Psoas muscle (tissue), 8 donors: Measurements from ENCODE around the gene PMM1. TPM values are rescaled to one million over a fixed set of nuclear protein-coding genes. Genes with fewer than 3 reads are reported as not detected.

Experiments used
- ATAC-seq, 4 donors: fragments of 200-7000 bp; cut with Tn5 transposase; one replicate each; pipeline ENCODE4 v1.9.1; 2020; ENCODE audit warnings: moderate library complexity in 3 of 4, mild to moderate bottlenecking in 2 of 4
- DNase-seq, 2 donors: peaks; one replicate each; pipeline ENCODE4 v3.0.0-alpha.2; 2020
- H3K27ac ChIP-seq: fragments of 200-600 bp; one replicate; pipeline ENCODE4 v1.8.0; 2022
- H3K27me3 ChIP-seq, 3 donors: fragments of 200-600 bp in 1 of 3; one replicate each; pipeline versions ENCODE4 v1.6.1 to v1.8.0; 2013 to 2022; ENCODE audit warnings: low read length in 2 of 3, mild to moderate bottlenecking in 2 of 3, moderate library complexity in 1 of 3; ENCODE audit not compliant: insufficient read depth in 3 of 3
- H3K36me3 ChIP-seq, 2 donors: fragments of 200-600 bp in 1 of 2; one replicate each; pipeline versions ENCODE4 v1.6.1 to v1.8.0; 2013 to 2022; ENCODE audit warnings: low read depth in 1 of 2, mild to moderate bottlenecking in 1 of 2, moderate library complexity in 1 of 2; ENCODE audit not compliant: insufficient read depth in 1 of 2
- H3K4me1 ChIP-seq: fragments of 200-600 bp; one replicate; pipeline ENCODE4 v1.8.0; 2022
- H3K4me3 ChIP-seq: fragments of 200-600 bp; one replicate; pipeline ENCODE4 v1.8.0; 2022; ENCODE audit warnings: mild to moderate bottlenecking
- H3K9me3 ChIP-seq: fragments of 200-600 bp; one replicate; pipeline ENCODE4 v1.8.0; 2022
- WGBS, 3 donors: extraction: QIAGEN DNeasy Blood & Tissue Kit; methylation state at CpG; one replicate each; pipeline versions ENCODE4 v1.1.6 to v1.1.7; 2013; 5-methylcytosine and 5-hydroxymethylcytosine counted together
- intact Hi-C, 2 donors: fragments of 100-400 bp; cut with DNase I; formaldehyde crosslinking; loops; one replicate each; pipeline versions ENCODE4 v1.11.0 to v1.14.2; 2022
- polyA plus RNA-seq, 3 donors: library from polyadenylated mRNA; stranded (reverse); fragments of 200-250 nt; gene quantifications; one replicate each; pipeline ENCODE4 v1.2.3, GENCODE V29; 2013
- total RNA-seq, 4 donors: library from RNA; stranded (reverse); fragmentation: NEBNext Ultra II Directional in 2 of 4; extraction: Animal tissue kit (Norgen Biotek cat#: 25700) in 2 of 4; gene quantifications; one replicate each; pipeline versions ENCODE4 v1.2.1 to v1.2.4, GENCODE V29; 2021 to 2023
- TF ChIP-seq, protein P1 (sequence below): fragments of 200-600 bp; IDR thresholded peaks from one replicate; pipeline ENCODE4 v1.8.0; 2022; ENCODE audit warnings: antibody characterized with exemption
- donor health status: healthy with polysubstance abuse.
- donor health status: DM: no; HTN: no; CAD: no; lungs with moderate emphysema.
- donor health status: Bipolar disorder and iron deficiency.
- donor health status: healthy.
- donor health status: DM: yes; HTN: yes; CAD: no.
- donor health status: DM: no; HTN: no; CAD: no.
- donor health status: DM: no; HTN: no; CAD: no.
- donor health status: DM: yes; HTN: yes; CAD: no.

The PMM1 gene
- total and polyA plus RNA-seq, 7 donors, result 7.3 to 14.5 (median 10.4) TPM

DNA sequence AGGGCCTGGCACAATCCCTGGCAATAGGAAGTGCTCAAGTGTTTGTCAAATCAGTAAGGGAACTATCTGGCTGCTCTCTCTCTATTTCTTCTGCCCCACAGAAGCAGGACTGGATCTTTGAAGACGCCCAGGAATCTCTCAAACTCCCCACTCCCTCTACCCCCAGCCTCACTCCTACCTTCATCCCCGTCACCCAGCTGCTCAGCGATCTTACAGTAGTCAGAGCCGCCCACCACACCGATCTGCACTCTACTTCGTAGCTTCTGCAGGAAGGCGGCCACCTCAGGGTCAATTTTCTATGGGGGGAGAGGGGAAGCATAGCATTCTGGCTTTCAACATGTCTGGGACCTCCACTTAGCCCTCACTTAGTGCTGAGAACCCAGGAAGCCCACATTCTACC lies 3.7 kb downstream of the PMM1 start:
- Histone ChIP-seq H3K27ac (no peak overlapping the region), H3K4me1 (peaks cover 7% of the 10 kb centered on the region), H3K9me3 (no peaks in the 10 kb centered on the region), H3K27me3 (no peaks in the 10 kb centered on the region), H3K36me3 (peaks cover 0 to 28% of the 10 kb centered on the region in 2 donors), H3K4me3 (no peak overlapping the region)
- intact Hi-C loops, result loop anchor here (5.0 kb wide), 1 partner anchor 39 kb away; no protein-coding TSS in a partner anchor
- ATAC-seq, result no peak
- TF ChIP-seq, protein P1, sequence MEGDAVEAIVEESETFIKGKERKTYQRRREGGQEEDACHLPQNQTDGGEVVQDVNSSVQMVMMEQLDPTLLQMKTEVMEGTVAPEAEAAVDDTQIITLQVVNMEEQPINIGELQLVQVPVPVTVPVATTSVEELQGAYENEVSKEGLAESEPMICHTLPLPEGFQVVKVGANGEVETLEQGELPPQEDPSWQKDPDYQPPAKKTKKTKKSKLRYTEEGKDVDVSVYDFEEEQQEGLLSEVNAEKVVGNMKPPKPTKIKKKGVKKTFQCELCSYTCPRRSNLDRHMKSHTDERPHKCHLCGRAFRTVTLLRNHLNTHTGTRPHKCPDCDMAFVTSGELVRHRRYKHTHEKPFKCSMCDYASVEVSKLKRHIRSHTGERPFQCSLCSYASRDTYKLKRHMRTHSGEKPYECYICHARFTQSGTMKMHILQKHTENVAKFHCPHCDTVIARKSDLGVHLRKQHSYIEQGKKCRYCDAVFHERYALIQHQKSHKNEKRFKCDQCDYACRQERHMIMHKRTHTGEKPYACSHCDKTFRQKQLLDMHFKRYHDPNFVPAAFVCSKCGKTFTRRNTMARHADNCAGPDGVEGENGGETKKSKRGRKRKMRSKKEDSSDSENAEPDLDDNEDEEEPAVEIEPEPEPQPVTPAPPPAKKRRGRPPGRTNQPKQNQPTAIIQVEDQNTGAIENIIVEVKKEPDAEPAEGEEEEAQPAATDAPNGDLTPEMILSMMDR, result no peak
- DNase-seq, result no peak
- 95 to 99% (median 97%) methylated on average over 7 of the region's 7 CpGs for WGBS, 3 donors

DNA sequence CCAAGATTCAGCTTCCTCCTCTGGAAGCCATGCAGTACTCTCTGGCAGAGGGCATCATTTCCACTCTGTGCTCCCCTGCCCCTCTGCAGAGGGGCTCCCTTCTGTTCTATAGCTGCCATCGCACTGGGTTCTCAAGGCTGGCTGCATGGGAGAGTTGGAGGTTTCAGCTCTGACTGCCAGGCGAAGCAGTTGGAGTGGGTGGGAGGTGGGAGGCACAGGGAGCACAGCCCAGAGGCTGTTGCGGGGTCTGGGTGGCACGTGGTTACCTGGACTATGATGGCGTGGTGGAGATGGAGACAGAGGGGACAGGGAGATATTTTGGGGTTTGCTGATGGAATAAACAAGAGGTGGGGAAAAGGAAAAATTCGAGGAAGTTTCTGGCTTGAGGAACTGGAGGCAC lies 4.8 kb downstream of the PMM1 start:
- Histone ChIP-seq H3K4me3 (no peak overlapping the region), H3K36me3 (peaks cover 0 to 28% of the 10 kb centered on the region in 2 donors), H3K27me3 (no peaks in the 10 kb centered on the region), H3K27ac (no peak overlapping the region), H3K4me1 (peaks cover 7% of the 10 kb centered on the region), H3K9me3 (no peaks in the 10 kb centered on the region)
- no peak for ATAC-seq
- TF ChIP-seq, protein P1, result no peak
- intact Hi-C loops, result loop anchor here (5.0 kb wide), 1 partner anchor 38 kb away; no protein-coding TSS in a partner anchor
- DNase-seq, result no peak
- 90 to 95% (median 92%) methylated on average over 6 of the region's 6 CpGs for WGBS, 3 donors

DNA sequence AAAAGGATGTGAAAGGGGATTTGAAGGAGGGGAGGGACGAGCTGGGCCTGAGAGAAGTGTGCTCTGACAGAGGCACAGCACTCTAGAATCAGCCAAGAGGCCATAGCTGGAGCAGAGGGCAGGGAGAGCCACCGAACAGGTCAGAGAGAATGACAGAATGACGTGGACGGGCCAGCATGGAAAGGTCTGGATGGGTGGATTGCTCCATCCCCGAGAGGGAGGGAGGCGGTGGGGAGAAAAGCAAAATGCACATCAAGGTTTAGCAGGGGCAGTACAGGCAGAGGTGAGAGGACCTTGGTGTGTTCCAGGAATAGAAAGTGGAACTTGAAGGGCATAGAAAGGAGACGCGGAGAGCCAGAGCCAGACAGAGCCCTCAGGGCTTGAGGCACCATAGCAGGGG lies 6.9 kb downstream of the PMM1 start:
- Histone ChIP-seq H3K9me3 (no peaks in the 10 kb centered on the region), H3K27me3 (no peaks in the 10 kb centered on the region), H3K4me3 (no peak overlapping the region), H3K4me1 (no peaks in the 10 kb centered on the region), H3K27ac (no peak overlapping the region), H3K36me3 (peaks cover 0 to 29% of the 10 kb centered on the region in 2 donors)
- 75 to 86% (median 80%) methylated on average over 8 of the region's 8 CpGs for WGBS, 3 donors
- ATAC-seq (no peak), DNase-seq (no peak)
- TF ChIP-seq, protein P1, result no peak
- intact Hi-C loops, result no loop called here

DNA sequence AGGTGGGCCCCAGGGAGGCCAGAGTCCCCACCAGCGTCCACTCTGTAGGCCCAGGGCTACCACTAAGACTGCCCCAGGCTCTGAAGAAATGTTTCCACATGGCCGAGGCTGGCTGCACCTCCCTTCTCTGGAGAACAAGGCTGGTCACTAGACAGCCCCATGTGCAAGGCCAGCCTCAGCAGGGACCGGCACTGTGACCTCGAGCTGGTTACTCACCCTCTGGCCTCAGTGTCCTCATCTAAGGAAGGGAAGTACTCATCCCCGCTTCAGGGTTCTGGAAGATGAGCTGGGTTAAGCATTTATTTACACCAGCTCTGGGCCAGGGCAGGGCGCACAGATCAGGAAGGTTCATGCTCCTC lies 9.7 kb downstream of the PMM1 start:
- ATAC-seq (no peak), DNase-seq (no peak)

More for the DNA sequence above, 9.7 kb downstream of the PMM1 start:
- Histone ChIP-seq H3K4me1 (no peaks in the 10 kb centered on the region), H3K4me3 (no peak overlapping the region), H3K9me3 (no peaks in the 10 kb centered on the region), H3K27ac (no peak overlapping the region), H3K36me3 (peaks cover 0 to 40% of the 10 kb centered on the region in 2 donors), H3K27me3 (no peaks in the 10 kb centered on the region)
- TF ChIP-seq, protein P1, result no peak
- 90 to 94% (median 91%) methylated on average over 6 of the region's 6 CpGs for WGBS, 3 donors
- intact Hi-C loops, result no loop called here
